ENCODE data around the gene MEP1B. TPM values are rescaled to one million over a fixed set of nuclear protein-coding genes. Genes with fewer than 3 reads are reported as not detected.

Gene MEP1B
- total RNA-seq, 1 donor from 2014 or later: not detected

DNA sequence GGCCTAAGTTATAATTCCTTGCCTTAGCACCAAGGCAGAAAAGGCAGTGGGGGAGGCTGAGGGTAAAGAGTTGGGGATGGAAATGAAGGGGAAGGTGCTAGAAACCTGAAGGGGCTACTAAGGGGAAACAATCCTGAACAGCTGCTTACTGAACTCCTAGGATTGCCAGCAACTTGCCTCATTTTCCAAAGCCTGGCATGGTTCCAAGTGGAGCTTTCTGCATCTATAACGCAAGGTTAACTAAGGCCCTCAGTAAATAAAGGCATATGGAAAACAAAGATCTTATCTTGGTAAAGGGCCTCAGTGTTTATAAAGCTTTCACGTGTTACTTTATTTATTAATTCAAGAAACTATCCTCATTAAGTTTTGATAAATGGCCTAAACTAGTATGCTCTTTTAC, 10.9 kb downstream of the MEP1B start:
- Mint-ChIP-seq H3K4me3 (ENCODE audit: low read depth) (no peak overlapping the region), H3K27ac (no peak overlapping the region), H3K4me1 (ENCODE audit: low read depth) (no peaks in the 10 kb centered on the region), H3K9me3 (ENCODE audit: low read depth) (no peaks in the 10 kb centered on the region), H3K27me3 (no peaks in the 10 kb centered on the region), H3K36me3 (ENCODE audit: insufficient read depth) (no peaks in the 10 kb centered on the region)
- no peak for DNase-seq (ENCODE audit: low spot score, unreplicated experiment)
- TF ChIP-seq, protein P1, sequence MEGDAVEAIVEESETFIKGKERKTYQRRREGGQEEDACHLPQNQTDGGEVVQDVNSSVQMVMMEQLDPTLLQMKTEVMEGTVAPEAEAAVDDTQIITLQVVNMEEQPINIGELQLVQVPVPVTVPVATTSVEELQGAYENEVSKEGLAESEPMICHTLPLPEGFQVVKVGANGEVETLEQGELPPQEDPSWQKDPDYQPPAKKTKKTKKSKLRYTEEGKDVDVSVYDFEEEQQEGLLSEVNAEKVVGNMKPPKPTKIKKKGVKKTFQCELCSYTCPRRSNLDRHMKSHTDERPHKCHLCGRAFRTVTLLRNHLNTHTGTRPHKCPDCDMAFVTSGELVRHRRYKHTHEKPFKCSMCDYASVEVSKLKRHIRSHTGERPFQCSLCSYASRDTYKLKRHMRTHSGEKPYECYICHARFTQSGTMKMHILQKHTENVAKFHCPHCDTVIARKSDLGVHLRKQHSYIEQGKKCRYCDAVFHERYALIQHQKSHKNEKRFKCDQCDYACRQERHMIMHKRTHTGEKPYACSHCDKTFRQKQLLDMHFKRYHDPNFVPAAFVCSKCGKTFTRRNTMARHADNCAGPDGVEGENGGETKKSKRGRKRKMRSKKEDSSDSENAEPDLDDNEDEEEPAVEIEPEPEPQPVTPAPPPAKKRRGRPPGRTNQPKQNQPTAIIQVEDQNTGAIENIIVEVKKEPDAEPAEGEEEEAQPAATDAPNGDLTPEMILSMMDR (IDR thresholded peaks at IDR 0.05; ENCODE audit: unreplicated experiment): no peak

DNA sequence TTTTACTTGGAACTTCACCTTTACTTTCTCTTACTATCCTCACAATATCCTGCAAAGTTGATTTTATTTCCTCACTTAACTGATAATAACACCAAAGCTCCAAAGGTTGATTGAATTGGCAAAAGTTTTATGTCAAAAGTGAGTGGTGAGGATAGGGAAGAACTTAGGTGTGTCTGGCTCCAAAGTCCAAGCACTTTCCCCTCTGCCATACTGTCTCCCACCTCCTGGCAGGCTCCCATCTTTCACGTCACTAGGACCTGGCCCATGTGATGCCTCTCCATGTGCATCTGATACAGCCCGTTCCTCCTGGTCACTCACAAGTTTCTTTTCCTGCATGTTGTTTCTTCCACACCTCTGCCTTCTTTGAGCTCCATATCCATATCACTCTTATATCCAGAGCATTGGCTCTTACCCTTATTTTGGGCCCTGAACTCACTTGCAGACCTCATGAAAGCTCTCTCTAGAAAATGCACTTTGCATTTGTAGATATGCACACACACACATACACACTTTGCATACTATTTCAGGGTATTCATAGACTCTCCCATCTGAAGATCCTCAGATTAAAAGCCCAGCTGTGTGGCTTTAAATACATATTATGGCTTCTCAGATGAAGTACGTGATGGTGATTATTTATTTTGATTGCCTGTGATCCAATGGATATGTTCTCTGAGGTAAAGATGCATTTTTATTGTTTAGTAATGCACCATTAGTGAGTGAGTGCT, 12.3 kb downstream of the MEP1B start:
- H3K27ac Mint-ChIP-seq: no peak overlapping the region
- TF ChIP-seq, protein P1 (IDR thresholded peaks at IDR 0.05; ENCODE audit: unreplicated experiment): no peak
- no peaks in the 10 kb centered on the region for H3K9me3 Mint-ChIP-seq (ENCODE audit: low read depth)
- H3K4me3 Mint-ChIP-seq (ENCODE audit: low read depth): no peak overlapping the region
- H3K27me3 Mint-ChIP-seq: no peaks in the 10 kb centered on the region
- H3K4me1 Mint-ChIP-seq (ENCODE audit: low read depth): no peaks in the 10 kb centered on the region
- no peaks in the 10 kb centered on the region for H3K36me3 Mint-ChIP-seq (ENCODE audit: insufficient read depth)
- DNase-seq (ENCODE audit: low spot score, unreplicated experiment): no peak

DNA sequence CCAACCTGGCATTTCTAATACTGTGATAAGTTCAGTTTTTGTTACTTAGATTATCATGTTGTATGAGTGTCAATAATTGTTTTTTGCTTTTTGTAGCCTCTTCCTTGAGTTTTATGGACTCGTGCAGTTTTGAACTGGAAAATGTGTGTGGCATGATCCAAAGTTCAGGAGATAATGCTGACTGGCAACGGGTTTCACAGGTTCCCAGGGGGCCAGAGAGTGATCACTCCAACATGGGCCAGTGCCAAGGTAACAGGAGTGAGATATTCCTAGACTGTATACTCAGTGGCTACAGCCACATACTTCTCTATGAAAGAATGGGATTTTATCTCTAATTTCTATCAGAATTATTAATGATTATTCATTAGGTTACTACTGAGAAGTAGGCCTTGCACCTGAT, 18.2 kb downstream of the MEP1B start:
- no peaks in the 10 kb centered on the region for H3K27me3 Mint-ChIP-seq
- no peaks in the 10 kb centered on the region for H3K36me3 Mint-ChIP-seq (ENCODE audit: insufficient read depth)
- H3K4me1 Mint-ChIP-seq (ENCODE audit: low read depth): peaks cover 8% of the 10 kb centered on the region
- no peak overlapping the region for H3K27ac Mint-ChIP-seq
- DNase-seq (ENCODE audit: low spot score, unreplicated experiment): no peak
- H3K4me3 Mint-ChIP-seq (ENCODE audit: low read depth): no peak overlapping the region
- TF ChIP-seq, protein P1 (IDR thresholded peaks at IDR 0.05; ENCODE audit: unreplicated experiment): no peak
- H3K9me3 Mint-ChIP-seq (ENCODE audit: low read depth): no peaks in the 10 kb centered on the region

DNA sequence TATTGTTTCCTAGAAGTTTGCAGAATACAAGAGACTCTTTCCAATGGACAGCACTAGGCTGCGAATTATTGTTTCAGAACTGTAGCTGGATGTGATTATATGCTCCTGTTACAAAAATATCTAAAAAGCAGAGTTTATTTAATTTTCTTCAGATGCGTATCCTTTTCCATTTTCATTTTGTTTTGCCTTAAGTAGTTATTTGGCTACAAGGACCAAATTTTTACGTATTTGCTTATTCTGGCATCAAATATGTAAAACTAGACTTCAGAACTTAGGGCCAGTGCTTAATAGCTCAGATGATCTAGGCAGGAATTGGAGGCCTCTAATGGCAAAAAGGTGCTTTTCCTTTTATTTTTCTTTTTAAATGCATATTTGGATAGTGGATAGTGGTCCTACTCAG, 18.7 kb downstream of the MEP1B start:
- Mint-ChIP-seq H3K27me3 (no peaks in the 10 kb centered on the region), H3K4me1 (ENCODE audit: low read depth) (peaks cover 8% of the 10 kb centered on the region), H3K9me3 (ENCODE audit: low read depth) (no peaks in the 10 kb centered on the region), H3K36me3 (ENCODE audit: insufficient read depth) (no peaks in the 10 kb centered on the region), H3K27ac (no peak overlapping the region), H3K4me3 (ENCODE audit: low read depth) (no peak overlapping the region)
- no peak for DNase-seq (ENCODE audit: low spot score, unreplicated experiment)
- TF ChIP-seq, protein P1 (IDR thresholded peaks at IDR 0.05; ENCODE audit: unreplicated experiment): no peak

DNA sequence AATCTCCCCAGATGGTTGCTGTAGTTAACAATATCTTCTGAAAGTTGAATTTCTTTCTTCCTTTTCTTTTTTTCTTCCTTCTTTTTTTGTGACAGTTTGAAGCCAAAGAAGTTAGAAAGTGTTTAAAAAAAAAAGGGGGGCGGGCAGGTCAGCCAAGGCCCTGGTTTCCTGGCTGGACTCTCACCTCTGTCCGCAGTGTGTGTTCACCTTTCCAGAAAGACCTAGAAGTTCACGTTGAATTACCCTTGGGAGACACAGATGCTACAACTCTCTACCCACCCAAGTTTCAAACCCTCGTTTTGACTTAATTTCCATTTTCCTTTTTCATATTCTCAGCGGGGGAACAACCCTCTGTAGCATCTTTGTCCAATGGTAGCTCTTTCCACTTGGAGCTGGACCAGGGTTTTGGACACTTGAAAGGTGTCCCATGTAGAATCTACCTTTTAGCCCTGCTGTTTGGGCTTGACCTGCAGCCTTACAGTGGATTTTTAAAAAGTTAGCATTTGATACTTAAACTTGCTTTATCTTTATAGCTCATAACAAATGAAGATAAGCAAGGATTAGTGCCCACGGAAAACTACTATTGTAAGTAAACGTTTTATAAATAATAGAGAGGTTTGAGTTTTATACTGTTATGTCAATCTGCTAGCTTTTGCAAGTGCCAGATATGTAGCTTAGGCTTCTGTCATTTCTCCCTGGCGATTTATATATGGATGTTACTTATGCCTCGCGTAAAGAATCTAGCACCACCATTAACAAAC, 20.0 kb downstream of the MEP1B start:
- Mint-ChIP-seq H3K9me3 (ENCODE audit: low read depth) (no peaks in the 10 kb centered on the region), H3K4me1 (ENCODE audit: low read depth) (peaks cover 11% of the 10 kb centered on the region), H3K36me3 (ENCODE audit: insufficient read depth) (no peaks in the 10 kb centered on the region), H3K27ac (no peak overlapping the region), H3K27me3 (no peaks in the 10 kb centered on the region), H3K4me3 (ENCODE audit: low read depth) (no peak overlapping the region)
- DNase-seq (ENCODE audit: low spot score, unreplicated experiment): no peak
- TF ChIP-seq, protein P1 (IDR thresholded peaks at IDR 0.05; ENCODE audit: unreplicated experiment): no peak
